Stimulated activated CD8-positive, alpha-beta memory T cell treated with anti-CD3 and anti-CD28 coated beads, Interleukin-7, amount 100 ng/mL, for 4 hours (primary cell): ENCODE data around the gene EIF4G3.
"Not testable (repeated sequence)": the region's sequence is repeated elsewhere in the genome, so short reads cannot be mapped to it uniquely, and the experiment has no call there.

Experiments
- DNase-seq, 2 donors: peaks; one replicate each; pipeline ENCODE4 v3.0.0-alpha.2; 2020; ENCODE audit warnings: low read depth in 2 of 2

EIF4G3 gene, protein sequence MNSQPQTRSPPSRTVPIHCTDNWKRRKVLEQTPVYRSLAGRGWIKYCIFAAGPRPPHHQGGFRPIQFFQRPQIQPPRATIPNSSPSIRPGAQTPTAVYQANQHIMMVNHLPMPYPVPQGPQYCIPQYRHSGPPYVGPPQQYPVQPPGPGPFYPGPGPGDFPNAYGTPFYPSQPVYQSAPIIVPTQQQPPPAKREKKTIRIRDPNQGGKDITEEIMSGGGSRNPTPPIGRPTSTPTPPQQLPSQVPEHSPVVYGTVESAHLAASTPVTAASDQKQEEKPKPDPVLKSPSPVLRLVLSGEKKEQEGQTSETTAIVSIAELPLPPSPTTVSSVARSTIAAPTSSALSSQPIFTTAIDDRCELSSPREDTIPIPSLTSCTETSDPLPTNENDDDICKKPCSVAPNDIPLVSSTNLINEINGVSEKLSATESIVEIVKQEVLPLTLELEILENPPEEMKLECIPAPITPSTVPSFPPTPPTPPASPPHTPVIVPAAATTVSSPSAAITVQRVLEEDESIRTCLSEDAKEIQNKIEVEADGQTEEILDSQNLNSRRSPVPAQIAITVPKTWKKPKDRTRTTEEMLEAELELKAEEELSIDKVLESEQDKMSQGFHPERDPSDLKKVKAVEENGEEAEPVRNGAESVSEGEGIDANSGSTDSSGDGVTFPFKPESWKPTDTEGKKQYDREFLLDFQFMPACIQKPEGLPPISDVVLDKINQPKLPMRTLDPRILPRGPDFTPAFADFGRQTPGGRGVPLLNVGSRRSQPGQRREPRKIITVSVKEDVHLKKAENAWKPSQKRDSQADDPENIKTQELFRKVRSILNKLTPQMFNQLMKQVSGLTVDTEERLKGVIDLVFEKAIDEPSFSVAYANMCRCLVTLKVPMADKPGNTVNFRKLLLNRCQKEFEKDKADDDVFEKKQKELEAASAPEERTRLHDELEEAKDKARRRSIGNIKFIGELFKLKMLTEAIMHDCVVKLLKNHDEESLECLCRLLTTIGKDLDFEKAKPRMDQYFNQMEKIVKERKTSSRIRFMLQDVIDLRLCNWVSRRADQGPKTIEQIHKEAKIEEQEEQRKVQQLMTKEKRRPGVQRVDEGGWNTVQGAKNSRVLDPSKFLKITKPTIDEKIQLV (N-terminal part only)

DNA sequence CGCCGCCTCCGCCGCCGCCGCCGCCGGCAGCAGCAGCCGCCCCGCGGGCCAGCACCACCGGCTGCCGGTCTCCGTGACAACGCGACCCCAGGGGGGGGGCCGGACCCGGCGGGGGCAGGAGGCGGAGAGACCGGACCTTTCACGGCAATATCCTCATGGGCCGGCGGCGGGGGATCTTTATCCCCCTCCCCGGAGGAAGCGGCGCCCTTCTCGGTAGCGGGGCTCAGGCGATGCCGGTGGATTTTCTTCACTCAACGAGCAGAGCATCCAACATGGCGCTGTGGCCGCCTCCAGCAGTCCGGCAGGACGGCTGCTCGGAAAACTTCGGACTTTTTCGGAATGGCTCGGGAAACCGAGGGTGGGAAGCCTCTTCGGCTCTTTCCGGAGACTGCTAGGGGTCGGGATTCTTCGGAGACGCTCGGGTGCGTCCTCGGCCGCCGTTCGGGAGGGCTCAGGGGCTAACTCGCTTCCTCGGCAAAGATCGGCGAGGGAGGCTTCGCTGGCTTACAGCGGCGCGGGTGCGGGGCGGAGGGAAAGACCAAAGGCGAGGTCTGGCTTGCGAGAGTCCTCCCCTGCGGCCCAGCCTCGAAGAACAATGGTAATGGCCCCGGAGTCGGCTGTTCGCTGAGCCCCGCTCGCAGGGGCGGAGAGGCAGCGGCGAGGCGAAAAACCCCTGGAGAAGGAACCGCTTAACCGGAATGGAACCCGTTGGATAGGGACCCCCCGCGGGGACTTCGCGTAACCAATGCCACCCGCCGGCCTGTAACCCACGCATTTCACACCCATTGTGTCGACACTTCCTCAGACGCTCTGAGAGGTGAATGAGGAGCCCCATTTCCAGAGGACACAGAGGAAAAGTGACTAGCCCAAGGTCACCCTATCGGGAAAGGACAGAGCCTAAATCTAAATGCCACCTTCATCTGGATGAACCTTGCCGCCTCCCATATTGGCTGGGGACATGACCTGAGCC, at the start of gene EIF4G3:
Gene EIF4G3, minus strand, starts transcription at position 312 of the 970 bp plus-strand sequence. CDS start 174,155 bp downstream, outside the sequence.
- DNase-seq, result peak; percentile 96

DNA sequence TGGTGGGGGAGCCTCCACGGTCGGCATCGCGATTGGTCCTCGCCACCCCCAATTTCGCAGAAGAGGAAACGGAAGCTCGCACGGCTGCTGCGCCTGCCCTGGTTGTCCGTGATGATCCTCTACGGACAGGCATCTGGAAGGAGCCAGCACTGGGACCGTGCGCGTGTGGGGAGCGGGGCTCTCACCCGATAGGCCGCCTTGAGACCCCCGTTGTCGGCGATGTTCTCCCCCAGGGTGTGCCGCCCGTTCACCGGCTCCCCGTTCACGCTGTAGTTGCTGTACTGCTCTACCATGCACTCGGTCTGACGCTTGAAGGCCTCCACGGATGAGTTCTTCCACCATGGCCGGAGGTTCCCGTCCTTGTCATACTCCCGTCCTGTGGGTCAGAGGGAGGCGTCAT, 48.4 kb upstream of the EIF4G3 start:
- no peak for DNase-seq

DNA sequence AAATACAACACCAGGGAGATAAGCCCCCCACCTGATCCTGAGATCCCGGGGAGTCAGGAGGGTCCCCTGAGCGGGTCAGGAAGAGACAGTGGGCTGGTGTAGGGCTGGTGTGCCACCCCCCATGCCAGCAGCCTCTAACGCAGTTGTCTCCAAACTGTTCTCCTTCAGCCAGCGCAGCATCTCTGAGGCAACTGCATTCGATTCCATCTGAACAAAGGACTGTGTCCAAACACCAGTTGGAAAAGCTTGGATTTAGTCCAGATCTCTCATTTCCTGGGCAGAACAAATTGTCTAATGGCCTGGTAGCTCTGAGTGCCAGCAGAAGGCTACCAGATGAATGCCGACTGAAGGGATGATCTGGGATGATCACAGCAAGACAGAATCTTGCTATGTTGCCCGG, 44.1 kb upstream of the EIF4G3 start:
- DNase-seq, result no peak

DNA sequence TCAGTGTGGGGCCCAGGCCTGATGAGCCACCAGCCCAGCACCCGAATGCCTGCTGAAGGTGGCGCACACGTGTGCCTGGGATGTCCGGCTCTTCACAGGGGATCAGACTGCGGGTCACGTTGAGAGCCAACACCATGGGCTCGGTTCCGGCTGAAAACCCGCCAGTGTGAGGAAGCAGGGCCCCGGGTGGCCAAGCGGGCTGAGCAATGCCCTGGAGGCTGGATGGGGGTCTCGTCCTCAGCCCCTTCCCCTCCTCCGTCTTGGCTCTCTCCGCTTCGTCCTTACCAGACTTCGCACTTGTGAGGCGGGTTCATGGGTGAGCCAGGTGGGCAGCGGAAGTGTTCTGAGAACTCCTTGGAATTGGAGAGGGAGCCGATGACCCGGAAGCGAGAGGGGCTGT, 43.0 kb upstream of the EIF4G3 start:
- DNase-seq, result no peak

DNA sequence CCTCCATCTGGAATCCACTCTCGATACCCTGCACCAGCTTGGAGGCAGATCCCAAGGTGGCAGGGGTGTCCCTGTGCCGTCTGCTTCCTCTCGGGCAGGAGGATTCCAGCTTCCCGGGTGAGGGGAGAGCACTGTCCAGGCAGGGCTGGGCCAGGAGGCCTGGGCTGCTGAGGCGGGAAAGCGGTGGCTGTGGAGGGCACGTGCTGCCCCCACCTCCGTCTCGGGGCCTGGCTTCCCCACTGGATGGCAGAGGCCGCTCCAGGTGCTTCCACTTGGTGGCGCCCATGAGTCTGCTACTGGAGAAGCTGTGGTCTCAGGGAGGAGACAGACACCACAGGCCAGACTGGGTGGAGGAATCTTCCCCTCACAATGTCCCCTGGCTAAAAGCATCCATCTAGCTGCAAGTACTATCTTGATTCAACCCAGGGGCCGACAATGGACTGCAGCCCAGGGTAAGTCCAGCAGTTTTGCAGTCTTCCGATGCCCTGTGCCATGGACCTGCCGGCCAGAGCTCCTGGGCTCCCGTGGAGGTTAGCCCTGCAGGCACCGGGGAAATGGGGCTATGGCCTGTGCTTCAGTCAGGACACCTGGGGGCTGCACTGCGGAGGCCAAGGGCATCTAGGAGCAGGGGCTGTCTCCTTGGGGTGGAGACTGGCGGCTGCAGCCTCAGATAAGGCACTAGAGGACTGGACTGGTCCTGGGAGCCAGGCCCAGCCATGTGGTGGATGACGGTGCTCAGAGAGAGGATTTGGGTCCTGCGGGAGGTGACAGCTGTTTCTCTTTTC, 41.3 kb upstream of the EIF4G3 start:
- no peak for DNase-seq

DNA sequence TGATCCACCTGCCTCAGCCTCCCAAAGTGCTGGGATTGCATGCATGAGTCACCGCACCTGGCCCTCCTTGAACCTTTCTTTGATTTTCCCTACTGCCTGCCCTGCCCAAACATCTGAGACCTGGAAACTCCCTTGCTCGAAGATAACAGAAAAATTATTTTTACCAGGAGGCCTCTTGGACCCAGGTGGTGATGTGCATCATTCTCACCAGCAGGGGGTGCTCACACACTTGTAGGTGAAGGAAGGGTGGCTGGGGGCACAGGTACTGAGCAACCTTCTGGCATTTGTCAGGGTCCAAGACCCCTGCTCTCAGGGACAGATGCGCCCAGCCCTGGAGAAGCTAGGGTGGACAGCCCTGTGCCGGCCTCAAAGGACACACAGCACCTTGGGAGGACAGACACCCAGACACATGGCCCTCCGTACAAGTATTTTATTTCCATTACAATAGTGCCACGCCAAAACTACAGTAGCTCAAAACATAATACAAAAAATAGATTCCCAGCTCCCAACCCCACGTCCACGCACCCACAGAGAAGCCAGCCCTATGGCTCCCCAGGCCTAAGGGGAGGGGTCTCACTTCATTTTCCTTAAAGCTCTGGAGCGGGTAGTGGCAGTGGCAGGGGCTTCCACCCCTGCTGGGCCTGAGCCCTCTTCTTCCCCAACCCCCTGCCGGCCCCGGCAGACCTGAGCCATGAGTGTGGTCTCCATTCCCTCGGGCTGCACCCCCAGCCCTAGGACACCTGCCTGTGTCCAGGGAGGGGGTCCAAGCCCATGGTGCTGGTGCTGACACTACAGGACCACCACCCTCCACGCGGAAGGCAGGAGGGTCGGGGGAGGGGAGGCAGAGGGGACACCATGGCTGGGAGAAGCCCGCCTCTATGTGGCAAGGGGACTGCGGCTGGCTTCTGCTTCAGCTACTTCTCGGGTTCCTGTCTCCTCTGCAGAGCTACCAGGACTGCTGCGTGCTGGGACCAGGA, 40.4 kb upstream of the EIF4G3 start:
- DNase-seq, result peak; percentile 35 to 43

DNA sequence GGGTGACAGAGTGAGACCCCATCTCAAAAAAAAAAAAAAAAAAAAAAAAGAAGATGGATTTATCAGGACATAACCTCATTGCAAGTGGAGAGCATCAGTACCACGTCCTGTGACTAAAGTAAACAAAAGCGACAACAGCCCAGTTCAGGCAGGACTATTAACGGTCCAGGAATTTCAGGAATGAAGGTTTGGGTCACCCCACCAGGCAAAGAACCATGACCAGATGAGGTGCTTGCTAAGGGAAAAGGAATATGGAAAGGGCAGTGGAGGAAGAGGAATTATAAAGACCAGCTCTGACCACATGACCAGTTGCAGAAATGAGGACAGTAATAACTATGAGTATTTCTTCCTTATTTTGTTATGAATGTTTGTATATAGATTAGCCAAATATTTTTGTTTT, 35.4 kb upstream of the EIF4G3 start:
- DNase-seq, result no peak

GRCh38 chr1:21208137-21208700, 31.5 kb upstream of the EIF4G3 start:
- DNase-seq, result not testable (repeated sequence)

GRCh38 chr1:21206117-21206516, 29.4 kb upstream of the EIF4G3 start:
- DNase-seq, result no peak

- no peak for DNase-seq
Observed at GRCh38 chr1:21205416-21205815, 28.7 kb upstream of the EIF4G3 start.

GRCh38 chr1:21201650-21202049, 25.0 kb upstream of the EIF4G3 start:
- no peak for DNase-seq

GRCh38 chr1:21201238-21201637, 24.5 kb upstream of the EIF4G3 start:
- not testable (repeated sequence) for DNase-seq

- DNase-seq, result no peak
Observed at GRCh38 chr1:21200767-21201166, 24.1 kb upstream of the EIF4G3 start.

GRCh38 chr1:21198929-21199328, 22.2 kb upstream of the EIF4G3 start:
- DNase-seq, result no peak

DNA sequence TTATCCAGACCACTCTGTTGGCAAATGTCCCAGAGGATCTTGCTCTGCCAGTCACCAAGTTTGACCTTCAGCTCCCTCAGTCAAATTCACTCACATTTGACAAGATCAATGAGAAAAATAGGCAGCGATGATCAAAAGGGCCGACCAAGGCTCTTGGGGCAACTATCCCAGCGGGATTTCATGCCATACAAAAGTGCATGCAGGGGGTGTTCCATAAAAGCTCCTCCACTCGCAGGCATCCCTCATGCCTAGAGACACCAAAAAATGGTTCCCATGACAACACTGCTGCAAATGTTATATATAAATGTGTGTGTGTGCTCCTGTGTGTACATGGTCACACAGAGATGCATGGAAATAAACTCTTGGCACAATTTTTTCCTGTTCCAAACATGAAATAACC, 16.2 kb upstream of the EIF4G3 start:
- no peak for DNase-seq

DNA sequence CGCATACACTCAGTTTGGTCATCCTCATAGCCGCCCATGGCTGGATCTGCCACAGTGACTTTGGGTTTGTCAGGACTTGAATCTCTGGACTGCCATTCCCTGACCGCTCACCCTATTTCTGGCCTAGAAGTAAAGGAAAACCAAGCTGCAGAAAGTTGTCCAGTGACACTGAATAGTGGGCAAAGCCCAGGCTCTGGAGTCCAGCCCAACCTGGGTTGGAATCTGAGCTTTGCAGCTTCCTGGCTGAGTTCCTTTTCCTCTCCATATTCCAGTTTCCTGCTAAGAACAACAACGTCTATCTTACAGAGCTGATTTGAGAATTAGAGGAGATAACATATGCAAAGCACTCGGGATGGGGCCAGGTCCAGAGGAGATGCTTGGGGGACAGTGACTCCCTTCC, 15.6 kb upstream of the EIF4G3 start:
- no peak for DNase-seq

DNA sequence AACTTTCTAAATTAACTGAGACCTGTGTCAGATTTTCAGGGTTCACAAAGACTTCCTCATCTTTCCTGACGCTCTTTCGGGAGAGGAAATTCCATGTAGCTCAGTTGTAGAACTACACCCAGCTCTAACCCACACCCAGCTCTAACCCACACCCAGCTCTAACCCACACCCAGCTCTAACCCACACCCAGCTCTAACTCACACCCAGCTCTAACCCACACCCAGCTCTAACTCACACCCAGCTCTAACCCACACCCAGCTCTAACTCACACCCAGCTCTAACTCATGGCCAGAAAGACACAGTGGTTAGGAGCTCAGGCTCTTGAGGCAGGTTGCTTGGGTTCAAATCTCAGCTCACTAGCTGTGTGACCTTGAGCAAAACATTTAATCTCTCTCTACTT, 14.1 kb upstream of the EIF4G3 start:
- DNase-seq, result not testable (repeated sequence)

GRCh38 chr1:21189906-21190500, 13.3 kb upstream of the EIF4G3 start:
- DNase-seq, result no peak
